HepG2 (cell line): ENCODE measurements around the gene DUS1L. TPM values are rescaled to one million over a fixed set of nuclear protein-coding genes. Genes with fewer than 3 reads are reported as not detected.
A peak's percentile ranks its signal among the peaks of the same experiment; 100 is the strongest.

Experiments
- HNF4A ChIP-seq: sonication (generic); formaldehyde crosslinking; IDR thresholded peaks from 2 replicates; pipeline ENCODE4 v1.4.0; 2020; ENCODE audit warnings: missing genetic modification reagents
- HOXD1 ChIP-seq: sonication (generic); formaldehyde crosslinking; IDR thresholded peaks from 2 replicates; pipeline ENCODE4 v1.5.0; 2020; ENCODE audit warnings: missing genetic modification reagents
- MED13 ChIP-seq: sonication (generic); formaldehyde crosslinking; IDR thresholded peaks from 2 replicates; pipeline ENCODE4 v1.5.0; 2020; ENCODE audit warnings: missing genetic modification reagents
- SRY ChIP-seq: sonication (generic); formaldehyde crosslinking; IDR thresholded peaks from 2 replicates; pipeline ENCODE4 v1.8.0; 2022; ENCODE audit warnings: mild to moderate bottlenecking, missing genetic modification reagents
- STAG1 ChIP-seq: sonication (generic); formaldehyde crosslinking; IDR thresholded peaks from 2 replicates; pipeline ENCODE4 v1.4.0; 2020; ENCODE audit warnings: missing genetic modification reagents
- TARDBP ChIP-seq: sonication (generic); formaldehyde crosslinking; IDR thresholded peaks from 2 replicates; pipeline ENCODE4 v1.8.0; 2022; ENCODE audit warnings: mild to moderate bottlenecking, missing genetic modification reagents
- ZFX ChIP-seq: sonication (generic); formaldehyde crosslinking; IDR thresholded peaks from 2 replicates; pipeline ENCODE4 v1.4.0; 2020; ENCODE audit warnings: mild to moderate bottlenecking, low read depth, missing genetic modification reagents, moderate library complexity
- ZNF441 ChIP-seq: sonication (generic); formaldehyde crosslinking; IDR thresholded peaks from 2 replicates; pipeline ENCODE4 v1.7.0; 2021; ENCODE audit warnings: missing genetic modification reagents, borderline replicate concordance
- ZNF850 ChIP-seq: sonication (generic); formaldehyde crosslinking; conservative IDR thresholded peaks from 2 replicates; pipeline ENCODE4 v1.9.0; 2021; ENCODE audit warnings: mild to moderate bottlenecking, missing genetic modification reagents
- polyA plus RNA-seq, 8 experiments: library from polyadenylated mRNA; depleted of rRNA in 3 of 8; stranded (reverse) in 7 of 8; unstranded in 1 of 8; fragments of >200 nt; fragmentation: Illumina TruSeq in 4 of 8; extraction: Trizol in 4 of 8; gene quantifications; 2 replicates each; pipeline versions ENCODE4 v1.2.1 to v1.2.3, GENCODE V29; 2011 to 2016; ENCODE audit warnings: low read depth in 4 of 8, missing spikeins in 1 of 8, mixed read lengths in 1 of 8; ENCODE audit not compliant: insufficient read depth in 1 of 8
- total RNA-seq, 5 experiments: library from RNA; depleted of rRNA; stranded (reverse); fragments of >200 nt; fragmentation: Illumina TruSeq; extraction: Trizol; gene quantifications; 2 replicates each; pipeline ENCODE4 v1.2.3, GENCODE V29; 2016; ENCODE audit warnings: low read depth in 1 of 5
- TF ChIP-seq, protein P1 (sequence below): IDR thresholded peaks from 2 replicates; pipeline ENCODE4 v1.4.0; 2020; ENCODE audit warnings: mild to moderate bottlenecking, missing genetic modification reagents
- TF ChIP-seq, protein P2 (sequence below): sonication (generic); formaldehyde crosslinking; IDR thresholded peaks from 2 replicates; pipeline ENCODE4 v1.4.0; 2020; ENCODE audit warnings: missing genetic modification reagents, borderline replicate concordance
- TF ChIP-seq, protein P3 (sequence below): sonication (generic); formaldehyde crosslinking; IDR thresholded peaks from 2 replicates; pipeline ENCODE4 v1.4.0; 2020; ENCODE audit warnings: missing genetic modification reagents, mild to moderate bottlenecking, borderline replicate concordance
- TF ChIP-seq, protein P4 (sequence below): IDR thresholded peaks from 2 replicates; pipeline ENCODE4 v1.6.1; 2012; ENCODE audit warnings: inconsistent platforms

The DUS1L gene
- total and polyA plus RNA-seq, 2 of the 13 experiments (the other 11 are each of a cell fraction or from before 2014, with no cell fraction given) = 81.0 to 109 TPM

DNA sequence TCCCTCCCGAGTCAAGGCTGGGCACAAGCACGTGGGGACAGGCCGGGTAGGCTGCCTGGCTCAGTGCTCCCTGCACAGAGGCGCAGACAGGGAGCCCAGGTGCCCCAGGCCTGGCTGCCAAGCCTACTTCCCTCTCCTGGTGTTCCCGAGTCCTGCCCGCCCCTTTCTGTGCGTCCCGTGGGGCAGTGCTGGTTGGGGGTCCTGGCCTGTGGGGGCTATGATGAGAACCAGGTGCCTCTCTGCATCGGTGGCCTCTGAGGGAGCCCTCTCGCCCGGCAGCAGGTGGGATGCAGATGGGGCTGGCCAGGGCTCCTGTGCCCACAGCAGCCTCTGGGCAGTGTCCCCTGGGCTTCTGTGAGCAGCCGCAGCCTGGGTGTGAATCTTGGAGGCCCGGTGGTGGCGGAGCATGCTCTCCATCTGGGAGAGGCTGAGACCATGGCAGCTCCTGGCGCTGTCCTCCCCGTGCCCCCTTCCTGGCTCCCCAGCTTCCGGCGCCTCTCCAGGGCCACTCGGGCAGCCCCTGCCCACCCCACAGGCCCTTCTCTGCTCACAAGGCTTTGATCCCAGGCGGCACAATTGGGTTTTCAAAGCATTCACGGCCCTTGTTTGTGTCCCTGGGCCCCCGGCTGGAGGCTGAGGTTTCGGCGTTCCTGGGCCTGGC, 50.2 kb downstream of the DUS1L start (continued):
- TF ChIP-seq HNF4A (CRISPR knock-in tag) (peak; percentile 21; the same call in 1 of the 2 replicates), ZNF441 (CRISPR knock-in tag) (no peak), TARDBP (CRISPR knock-in tag) (peak; percentile 4; the same call in 1 of the 2 replicates), MED13 (peak; percentile 88; the same call in 1 of the 2 replicates), ZNF850 (CRISPR knock-in tag) (no peak), STAG1 (CRISPR knock-in tag) (peak; percentile 15; the same call in 1 of the 2 replicates), ZFX (CRISPR knock-in tag) (peak; percentile 68), SRY (CRISPR knock-in tag) (no peak), HOXD1 (peak; percentile 57; the same call in 1 of the 2 replicates)
- TF ChIP-seq, protein P1, sequence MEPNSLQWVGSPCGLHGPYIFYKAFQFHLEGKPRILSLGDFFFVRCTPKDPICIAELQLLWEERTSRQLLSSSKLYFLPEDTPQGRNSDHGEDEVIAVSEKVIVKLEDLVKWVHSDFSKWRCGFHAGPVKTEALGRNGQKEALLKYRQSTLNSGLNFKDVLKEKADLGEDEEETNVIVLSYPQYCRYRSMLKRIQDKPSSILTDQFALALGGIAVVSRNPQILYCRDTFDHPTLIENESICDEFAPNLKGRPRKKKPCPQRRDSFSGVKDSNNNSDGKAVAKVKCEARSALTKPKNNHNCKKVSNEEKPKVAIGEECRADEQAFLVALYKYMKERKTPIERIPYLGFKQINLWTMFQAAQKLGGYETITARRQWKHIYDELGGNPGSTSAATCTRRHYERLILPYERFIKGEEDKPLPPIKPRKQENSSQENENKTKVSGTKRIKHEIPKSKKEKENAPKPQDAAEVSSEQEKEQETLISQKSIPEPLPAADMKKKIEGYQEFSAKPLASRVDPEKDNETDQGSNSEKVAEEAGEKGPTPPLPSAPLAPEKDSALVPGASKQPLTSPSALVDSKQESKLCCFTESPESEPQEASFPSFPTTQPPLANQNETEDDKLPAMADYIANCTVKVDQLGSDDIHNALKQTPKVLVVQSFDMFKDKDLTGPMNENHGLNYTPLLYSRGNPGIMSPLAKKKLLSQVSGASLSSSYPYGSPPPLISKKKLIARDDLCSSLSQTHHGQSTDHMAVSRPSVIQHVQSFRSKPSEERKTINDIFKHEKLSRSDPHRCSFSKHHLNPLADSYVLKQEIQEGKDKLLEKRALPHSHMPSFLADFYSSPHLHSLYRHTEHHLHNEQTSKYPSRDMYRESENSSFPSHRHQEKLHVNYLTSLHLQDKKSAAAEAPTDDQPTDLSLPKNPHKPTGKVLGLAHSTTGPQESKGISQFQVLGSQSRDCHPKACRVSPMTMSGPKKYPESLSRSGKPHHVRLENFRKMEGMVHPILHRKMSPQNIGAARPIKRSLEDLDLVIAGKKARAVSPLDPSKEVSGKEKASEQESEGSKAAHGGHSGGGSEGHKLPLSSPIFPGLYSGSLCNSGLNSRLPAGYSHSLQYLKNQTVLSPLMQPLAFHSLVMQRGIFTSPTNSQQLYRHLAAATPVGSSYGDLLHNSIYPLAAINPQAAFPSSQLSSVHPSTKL (CRISPR knock-in tag) = peak; percentile 60
- TF ChIP-seq, protein P2, sequence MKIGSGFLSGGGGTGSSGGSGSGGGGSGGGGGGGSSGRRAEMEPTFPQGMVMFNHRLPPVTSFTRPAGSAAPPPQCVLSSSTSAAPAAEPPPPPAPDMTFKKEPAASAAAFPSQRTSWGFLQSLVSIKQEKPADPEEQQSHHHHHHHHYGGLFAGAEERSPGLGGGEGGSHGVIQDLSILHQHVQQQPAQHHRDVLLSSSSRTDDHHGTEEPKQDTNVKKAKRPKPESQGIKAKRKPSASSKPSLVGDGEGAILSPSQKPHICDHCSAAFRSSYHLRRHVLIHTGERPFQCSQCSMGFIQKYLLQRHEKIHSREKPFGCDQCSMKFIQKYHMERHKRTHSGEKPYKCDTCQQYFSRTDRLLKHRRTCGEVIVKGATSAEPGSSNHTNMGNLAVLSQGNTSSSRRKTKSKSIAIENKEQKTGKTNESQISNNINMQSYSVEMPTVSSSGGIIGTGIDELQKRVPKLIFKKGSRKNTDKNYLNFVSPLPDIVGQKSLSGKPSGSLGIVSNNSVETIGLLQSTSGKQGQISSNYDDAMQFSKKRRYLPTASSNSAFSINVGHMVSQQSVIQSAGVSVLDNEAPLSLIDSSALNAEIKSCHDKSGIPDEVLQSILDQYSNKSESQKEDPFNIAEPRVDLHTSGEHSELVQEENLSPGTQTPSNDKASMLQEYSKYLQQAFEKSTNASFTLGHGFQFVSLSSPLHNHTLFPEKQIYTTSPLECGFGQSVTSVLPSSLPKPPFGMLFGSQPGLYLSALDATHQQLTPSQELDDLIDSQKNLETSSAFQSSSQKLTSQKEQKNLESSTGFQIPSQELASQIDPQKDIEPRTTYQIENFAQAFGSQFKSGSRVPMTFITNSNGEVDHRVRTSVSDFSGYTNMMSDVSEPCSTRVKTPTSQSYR (CRISPR knock-in tag) = peak; percentile 66; the same call in 1 of the 2 replicates
- TF ChIP-seq, protein P3, sequence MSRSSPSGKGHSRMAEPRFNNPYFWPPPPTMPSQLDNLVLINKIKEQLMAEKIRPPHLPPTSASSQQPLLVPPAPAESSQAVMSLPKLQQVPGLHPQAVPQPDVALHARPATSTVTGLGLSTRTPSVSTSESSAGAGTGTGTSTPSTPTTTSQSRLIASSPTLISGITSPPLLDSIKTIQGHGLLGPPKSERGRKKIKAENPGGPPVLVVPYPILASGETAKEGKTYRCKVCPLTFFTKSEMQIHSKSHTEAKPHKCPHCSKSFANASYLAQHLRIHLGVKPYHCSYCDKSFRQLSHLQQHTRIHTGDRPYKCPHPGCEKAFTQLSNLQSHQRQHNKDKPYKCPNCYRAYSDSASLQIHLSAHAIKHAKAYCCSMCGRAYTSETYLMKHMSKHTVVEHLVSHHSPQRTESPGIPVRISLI (CRISPR knock-in tag) = no peak
- TF ChIP-seq, protein P4, sequence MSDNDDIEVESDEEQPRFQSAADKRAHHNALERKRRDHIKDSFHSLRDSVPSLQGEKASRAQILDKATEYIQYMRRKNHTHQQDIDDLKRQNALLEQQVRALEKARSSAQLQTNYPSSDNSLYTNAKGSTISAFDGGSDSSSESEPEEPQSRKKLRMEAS = peak; percentile 27; the same call in 1 of the 2 replicates
